Neural cell (in vitro differentiated cells): ENCODE measurements around the gene MAML2. TPM values are rescaled to one million over a fixed set of nuclear protein-coding genes. Genes with fewer than 3 reads are reported as not detected.

Experiments used
- H2AFZ ChIP-seq: fragments of 200-600, 300-800 bp; sonication (generic), shearing (Covaris generic); 2 replicates; pipeline ENCODE4 v1.6.0; 2014; ENCODE audit warnings: low read depth, mild to moderate bottlenecking, antibody characterized with exemption, low read length, moderate library complexity
- H3F3A ChIP-seq: fragments of 200-600 bp; shearing (Covaris generic); 2 replicates; pipeline ENCODE4 v1.6.1; 2016; ENCODE audit warnings: mild to moderate bottlenecking, moderate library complexity, mixed read lengths, antibody characterized with exemption, low read length; ENCODE audit not compliant: insufficient read depth, poor library complexity, severe bottlenecking
- H3K27ac ChIP-seq: fragments of 200-600, 300-800 bp; sonication (generic), shearing (Covaris generic); 2 replicates; pipeline ENCODE4 v1.5.1; 2014; ENCODE audit warnings: mild to moderate bottlenecking, low read length, moderate library complexity
- H3K27me3 ChIP-seq: fragments of 300-800, 200-600 bp; sonication (generic), shearing (Covaris generic); 2 replicates; pipeline ENCODE4 v1.6.0; 2014; ENCODE audit warnings: mild to moderate bottlenecking, low read depth, low read length, moderate library complexity; ENCODE audit not compliant: insufficient read depth
- H3K36me3 ChIP-seq: fragments of 300-800, 200-600 bp; sonication (generic), shearing (Covaris generic); 2 replicates; pipeline ENCODE4 v1.5.1; 2014; ENCODE audit warnings: mild to moderate bottlenecking, antibody characterized with exemption, low read length, moderate library complexity; ENCODE audit not compliant: insufficient read depth
- H3K4me2 ChIP-seq: fragments of 300-800, 200-600 bp; sonication (generic), shearing (Covaris generic); 2 replicates; pipeline ENCODE4 v1.6.0; 2014; ENCODE audit warnings: mild to moderate bottlenecking, low read length
- H3K4me3 ChIP-seq: fragments of 300-800, 200-600 bp; sonication (generic), shearing (Covaris generic); 2 replicates; pipeline ENCODE4 v1.5.1; 2014; ENCODE audit warnings: mild to moderate bottlenecking, low read length, moderate library complexity
- H3K79me2 ChIP-seq: fragments of 200-600 bp; shearing (Covaris generic); replicated peaks from 2 replicates; pipeline ENCODE4 v1.6.0; 2014; ENCODE audit warnings: mild to moderate bottlenecking, low read length, moderate library complexity; ENCODE audit not compliant: insufficient read depth
- H3K9ac ChIP-seq: fragments of 300-800, 200-600 bp; sonication (generic), shearing (Covaris generic); 2 replicates; pipeline ENCODE4 v1.6.1; 2016; ENCODE audit warnings: mild to moderate bottlenecking, low read length, mixed read lengths
- H3K9me2 ChIP-seq: fragments of 200-600 bp; shearing (Covaris generic); 2 replicates; pipeline ENCODE4 v1.6.1; 2016; ENCODE audit warnings: mild to moderate bottlenecking, low read length, mixed read lengths; ENCODE audit not compliant: insufficient read depth
- H3K9me3 ChIP-seq: fragments of 200-600, 300-800 bp; sonication (generic), shearing (Covaris generic); 2 replicates; pipeline ENCODE4 v1.6.1; 2016; ENCODE audit warnings: mild to moderate bottlenecking, mixed run types, low read length, moderate library complexity, mixed read lengths
- H4K20me1 ChIP-seq: fragments of 200-600 bp; shearing (Covaris generic); 2 replicates; pipeline ENCODE4 v1.6.1; 2016; ENCODE audit warnings: mild to moderate bottlenecking, mixed run types; ENCODE audit not compliant: insufficient read depth
- CTCF ChIP-seq: fragments of 450-650 bp; IDR thresholded peaks from 2 replicates; pipeline ENCODE4 v1.5.1; 2014; ENCODE audit warnings: antibody characterized with exemption, mild to moderate bottlenecking, moderate library complexity; ENCODE audit not compliant: poor library complexity, severe bottlenecking
- EP300 ChIP-seq: fragments of 450-650 bp; conservative IDR thresholded peaks from 2 replicates; pipeline ENCODE4 v1.6.1; 2014; ENCODE audit warnings: antibody characterized with exemption, mild to moderate bottlenecking, moderate library complexity; ENCODE audit not compliant: poor library complexity, severe bottlenecking
- EZH2 ChIP-seq: fragments of 200-600, 300-800 bp; shearing (Covaris generic), sonication (generic); IDR thresholded peaks from 2 replicates; pipeline ENCODE4 v1.6.1; 2014; ENCODE audit warnings: antibody characterized with exemption, low read length, borderline replicate concordance, mild to moderate bottlenecking; ENCODE audit not compliant: insufficient read depth, poor library complexity, severe bottlenecking
- MXI1 ChIP-seq: fragments of 450-650 bp; conservative IDR thresholded peaks from 2 replicates; pipeline ENCODE4 v1.6.1; 2014; ENCODE audit warnings: antibody characterized with exemption, mild to moderate bottlenecking; ENCODE audit not compliant: poor library complexity, severe bottlenecking
- POLR2AphosphoS5 ChIP-seq: IDR thresholded peaks from 2 replicates; pipeline ENCODE4 v1.6.1; 2012
- RAD21 ChIP-seq: fragments of 450-650 bp; conservative IDR thresholded peaks from 2 replicates; pipeline ENCODE4 v1.6.1; 2014; ENCODE audit warnings: antibody characterized with exemption, mild to moderate bottlenecking, moderate library complexity
- SMC3 ChIP-seq: fragments of 450-650 bp; conservative IDR thresholded peaks from 2 replicates; pipeline ENCODE4 v1.6.1; 2014; ENCODE audit warnings: antibody characterized with exemption, mild to moderate bottlenecking, moderate library complexity; ENCODE audit not compliant: poor library complexity
- TAF1 ChIP-seq: IDR thresholded peaks from 2 replicates; pipeline ENCODE4 v1.6.1; 2012; ENCODE audit warnings: low read depth
- polyA plus RNA-seq: library from polyadenylated mRNA; depleted of rRNA; stranded (reverse); fragments of >200 nt; gene quantifications from 2 replicates; pipeline ENCODE4 v1.2.3, GENCODE V29; 2014
- TF ChIP-seq, protein P1 (sequence below): IDR thresholded peaks from 2 replicates; pipeline ENCODE4 v1.6.1; 2012; ENCODE audit warnings: borderline replicate concordance

MAML2 gene
- polyA plus RNA-seq, 1 donor from 2014 or later: 3.6 TPM

- Histone ChIP-seq H3K27ac (no peak overlapping the region), H3K9ac (no peak overlapping the region), H3K4me2 (no peak overlapping the region), H3K79me2 (no peaks in the 10 kb centered on the region), H4K20me1 (no peaks in the 10 kb centered on the region), H3K4me3 (no peak overlapping the region), H3K9me2 (no peaks in the 10 kb centered on the region), H3K9me3 (no peaks in the 10 kb centered on the region), H3K27me3 (peaks cover 3% of the 10 kb centered on the region), H2AFZ (no peak overlapping the region), H3K36me3 (no peaks in the 10 kb centered on the region), H3F3A (no peaks in the 10 kb centered on the region)
- TF ChIP-seq EZH2: no peak
- no peak for TF ChIP-seq SMC3
- TF ChIP-seq CTCF: no peak
- no peak for TF ChIP-seq TAF1
- no peak for TF ChIP-seq POLR2AphosphoS5
- TF ChIP-seq, protein P1, sequence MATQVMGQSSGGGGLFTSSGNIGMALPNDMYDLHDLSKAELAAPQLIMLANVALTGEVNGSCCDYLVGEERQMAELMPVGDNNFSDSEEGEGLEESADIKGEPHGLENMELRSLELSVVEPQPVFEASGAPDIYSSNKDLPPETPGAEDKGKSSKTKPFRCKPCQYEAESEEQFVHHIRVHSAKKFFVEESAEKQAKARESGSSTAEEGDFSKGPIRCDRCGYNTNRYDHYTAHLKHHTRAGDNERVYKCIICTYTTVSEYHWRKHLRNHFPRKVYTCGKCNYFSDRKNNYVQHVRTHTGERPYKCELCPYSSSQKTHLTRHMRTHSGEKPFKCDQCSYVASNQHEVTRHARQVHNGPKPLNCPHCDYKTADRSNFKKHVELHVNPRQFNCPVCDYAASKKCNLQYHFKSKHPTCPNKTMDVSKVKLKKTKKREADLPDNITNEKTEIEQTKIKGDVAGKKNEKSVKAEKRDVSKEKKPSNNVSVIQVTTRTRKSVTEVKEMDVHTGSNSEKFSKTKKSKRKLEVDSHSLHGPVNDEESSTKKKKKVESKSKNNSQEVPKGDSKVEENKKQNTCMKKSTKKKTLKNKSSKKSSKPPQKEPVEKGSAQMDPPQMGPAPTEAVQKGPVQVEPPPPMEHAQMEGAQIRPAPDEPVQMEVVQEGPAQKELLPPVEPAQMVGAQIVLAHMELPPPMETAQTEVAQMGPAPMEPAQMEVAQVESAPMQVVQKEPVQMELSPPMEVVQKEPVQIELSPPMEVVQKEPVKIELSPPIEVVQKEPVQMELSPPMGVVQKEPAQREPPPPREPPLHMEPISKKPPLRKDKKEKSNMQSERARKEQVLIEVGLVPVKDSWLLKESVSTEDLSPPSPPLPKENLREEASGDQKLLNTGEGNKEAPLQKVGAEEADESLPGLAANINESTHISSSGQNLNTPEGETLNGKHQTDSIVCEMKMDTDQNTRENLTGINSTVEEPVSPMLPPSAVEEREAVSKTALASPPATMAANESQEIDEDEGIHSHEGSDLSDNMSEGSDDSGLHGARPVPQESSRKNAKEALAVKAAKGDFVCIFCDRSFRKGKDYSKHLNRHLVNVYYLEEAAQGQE: no peak
- no peak for TF ChIP-seq EP300
- no peak for TF ChIP-seq MXI1
- no peak for TF ChIP-seq RAD21
These were observed 206.2 kb downstream of the MAML2 start for GRCh38 chr11:96136613-96137298.

GRCh38 chr11:96134602-96135001 is 208.4 kb downstream of the MAML2 start:
- H3K4me2 ChIP-seq: no peak overlapping the region
- H4K20me1 ChIP-seq: no peaks in the 10 kb centered on the region
- H3K9me3 ChIP-seq: no peaks in the 10 kb centered on the region
- no peaks in the 10 kb centered on the region for H3K79me2 ChIP-seq
- H3K4me3 ChIP-seq: no peak overlapping the region
- H3K9ac ChIP-seq: no peak overlapping the region
- H3K27ac ChIP-seq: no peak overlapping the region
- no peaks in the 10 kb centered on the region for H3K27me3 ChIP-seq
- no peak for TF ChIP-seq EP300
- no peak for TF ChIP-seq TAF1
- TF ChIP-seq POLR2AphosphoS5: no peak
- TF ChIP-seq CTCF: no peak
- TF ChIP-seq, protein P1: no peak
- no peak for TF ChIP-seq SMC3
- TF ChIP-seq RAD21: no peak
- no peak for TF ChIP-seq EZH2
- TF ChIP-seq MXI1: no peak
- H2AFZ ChIP-seq: no peak overlapping the region
- H3K9me2 ChIP-seq: no peaks in the 10 kb centered on the region
- H3F3A ChIP-seq: no peaks in the 10 kb centered on the region
- no peaks in the 10 kb centered on the region for H3K36me3 ChIP-seq
